Measurements from ENCODE around the gene LEF1.

Gene LEF1

DNA sequence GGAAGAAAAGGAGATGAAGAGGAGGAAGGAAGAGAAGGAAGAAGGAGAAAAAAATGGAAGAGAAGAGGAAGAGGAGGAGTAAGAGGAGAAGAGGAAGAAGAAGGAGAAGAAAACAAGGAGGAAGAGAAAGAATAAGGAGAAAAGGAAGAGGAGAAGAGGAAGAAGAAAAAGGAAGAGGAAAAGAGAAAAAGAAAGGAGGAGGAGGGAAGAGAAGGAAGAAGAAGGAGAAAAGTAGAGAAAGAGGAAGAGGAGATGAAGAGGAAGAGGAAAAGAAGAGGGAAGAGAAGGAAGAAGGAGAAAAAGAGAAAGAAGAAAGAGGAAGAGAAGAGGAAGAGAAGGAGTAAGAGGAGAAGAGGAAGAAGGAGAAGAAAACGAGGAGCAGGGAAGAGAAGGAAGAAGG, 11.8 kb upstream of the LEF1 start:
- no peak for ATAC-seq
- TF ChIP-seq TOX (CRISPR knock-in tag; IDR thresholded peaks at IDR 0.05; ENCODE audit: borderline replicate concordance) (no peak), ZNF70 (CRISPR knock-in tag; IDR thresholded peaks at IDR 0.05) (no peak), CSDC2 (CRISPR knock-in tag; IDR thresholded peaks at IDR 0.05) (no peak), ZFP30 (CRISPR knock-in tag; IDR thresholded peaks at IDR 0.05) (no peak), PPARA (CRISPR knock-in tag; IDR thresholded peaks at IDR 0.05; ENCODE audit: borderline replicate concordance) (no peak), RARB (CRISPR knock-in tag; IDR thresholded peaks at IDR 0.05) (no peak), SNAI2 (CRISPR knock-in tag; IDR thresholded peaks at IDR 0.05) (no peak), ZC3H10 (CRISPR knock-in tag; IDR thresholded peaks at IDR 0.05) (no peak), ESRRG (CRISPR knock-in tag; IDR thresholded peaks at IDR 0.05) (no peak), ZNF8 (CRISPR knock-in tag; IDR thresholded peaks at IDR 0.05) (no peak), TCF4 (CRISPR knock-in tag; IDR thresholded peaks at IDR 0.05; ENCODE audit: borderline replicate concordance) (no peak), ZNF565 (CRISPR knock-in tag; conservative IDR thresholded peaks at IDR 0.05; ENCODE audit: low read depth) (no peak)
- TF ChIP-seq, protein P1, sequence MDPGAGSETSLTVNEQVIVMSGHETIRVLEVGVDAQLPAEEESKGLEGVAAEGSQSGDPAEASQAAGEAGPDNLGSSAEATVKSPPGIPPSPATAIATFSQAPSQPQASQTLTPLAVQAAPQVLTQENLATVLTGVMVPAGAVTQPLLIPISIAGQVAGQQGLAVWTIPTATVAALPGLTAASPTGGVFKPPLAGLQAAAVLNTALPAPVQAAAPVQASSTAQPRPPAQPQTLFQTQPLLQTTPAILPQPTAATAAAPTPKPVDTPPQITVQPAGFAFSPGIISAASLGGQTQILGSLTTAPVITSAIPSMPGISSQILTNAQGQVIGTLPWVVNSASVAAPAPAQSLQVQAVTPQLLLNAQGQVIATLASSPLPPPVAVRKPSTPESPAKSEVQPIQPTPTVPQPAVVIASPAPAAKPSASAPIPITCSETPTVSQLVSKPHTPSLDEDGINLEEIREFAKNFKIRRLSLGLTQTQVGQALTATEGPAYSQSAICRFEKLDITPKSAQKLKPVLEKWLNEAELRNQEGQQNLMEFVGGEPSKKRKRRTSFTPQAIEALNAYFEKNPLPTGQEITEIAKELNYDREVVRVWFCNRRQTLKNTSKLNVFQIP (CRISPR knock-in tag; IDR thresholded peaks at IDR 0.05; ENCODE audit: borderline replicate concordance, low read depth): no peak
- TF ChIP-seq, protein P2, sequence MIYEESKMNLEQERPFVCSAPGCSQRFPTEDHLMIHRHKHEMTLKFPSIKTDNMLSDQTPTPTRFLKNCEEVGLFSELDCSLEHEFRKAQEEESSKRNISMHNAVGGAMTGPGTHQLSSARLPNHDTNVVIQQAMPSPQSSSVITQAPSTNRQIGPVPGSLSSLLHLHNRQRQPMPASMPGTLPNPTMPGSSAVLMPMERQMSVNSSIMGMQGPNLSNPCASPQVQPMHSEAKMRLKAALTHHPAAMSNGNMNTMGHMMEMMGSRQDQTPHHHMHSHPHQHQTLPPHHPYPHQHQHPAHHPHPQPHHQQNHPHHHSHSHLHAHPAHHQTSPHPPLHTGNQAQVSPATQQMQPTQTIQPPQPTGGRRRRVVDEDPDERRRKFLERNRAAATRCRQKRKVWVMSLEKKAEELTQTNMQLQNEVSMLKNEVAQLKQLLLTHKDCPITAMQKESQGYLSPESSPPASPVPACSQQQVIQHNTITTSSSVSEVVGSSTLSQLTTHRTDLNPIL (CRISPR knock-in tag; IDR thresholded peaks at IDR 0.05; ENCODE audit: low read depth): no peak
- TF ChIP-seq, protein P3, sequence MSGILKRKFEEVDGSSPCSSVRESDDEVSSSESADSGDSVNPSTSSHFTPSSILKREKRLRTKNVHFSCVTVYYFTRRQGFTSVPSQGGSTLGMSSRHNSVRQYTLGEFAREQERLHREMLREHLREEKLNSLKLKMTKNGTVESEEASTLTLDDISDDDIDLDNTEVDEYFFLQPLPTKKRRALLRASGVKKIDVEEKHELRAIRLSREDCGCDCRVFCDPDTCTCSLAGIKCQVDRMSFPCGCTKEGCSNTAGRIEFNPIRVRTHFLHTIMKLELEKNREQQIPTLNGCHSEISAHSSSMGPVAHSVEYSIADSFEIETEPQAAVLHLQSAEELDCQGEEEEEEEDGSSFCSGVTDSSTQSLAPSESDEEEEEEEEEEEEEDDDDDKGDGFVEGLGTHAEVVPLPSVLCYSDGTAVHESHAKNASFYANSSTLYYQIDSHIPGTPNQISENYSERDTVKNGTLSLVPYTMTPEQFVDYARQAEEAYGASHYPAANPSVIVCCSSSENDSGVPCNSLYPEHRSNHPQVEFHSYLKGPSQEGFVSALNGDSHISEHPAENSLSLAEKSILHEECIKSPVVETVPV (CRISPR knock-in tag; IDR thresholded peaks at IDR 0.05): no peak
- TF ChIP-seq, protein P4, sequence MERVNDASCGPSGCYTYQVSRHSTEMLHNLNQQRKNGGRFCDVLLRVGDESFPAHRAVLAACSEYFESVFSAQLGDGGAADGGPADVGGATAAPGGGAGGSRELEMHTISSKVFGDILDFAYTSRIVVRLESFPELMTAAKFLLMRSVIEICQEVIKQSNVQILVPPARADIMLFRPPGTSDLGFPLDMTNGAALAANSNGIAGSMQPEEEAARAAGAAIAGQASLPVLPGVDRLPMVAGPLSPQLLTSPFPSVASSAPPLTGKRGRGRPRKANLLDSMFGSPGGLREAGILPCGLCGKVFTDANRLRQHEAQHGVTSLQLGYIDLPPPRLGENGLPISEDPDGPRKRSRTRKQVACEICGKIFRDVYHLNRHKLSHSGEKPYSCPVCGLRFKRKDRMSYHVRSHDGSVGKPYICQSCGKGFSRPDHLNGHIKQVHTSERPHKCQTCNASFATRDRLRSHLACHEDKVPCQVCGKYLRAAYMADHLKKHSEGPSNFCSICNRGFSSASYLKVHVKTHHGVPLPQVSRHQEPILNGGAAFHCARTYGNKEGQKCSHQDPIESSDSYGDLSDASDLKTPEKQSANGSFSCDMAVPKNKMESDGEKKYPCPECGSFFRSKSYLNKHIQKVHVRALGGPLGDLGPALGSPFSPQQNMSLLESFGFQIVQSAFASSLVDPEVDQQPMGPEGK (CRISPR knock-in tag; IDR thresholded peaks at IDR 0.05; ENCODE audit: borderline replicate concordance): no peak

DNA sequence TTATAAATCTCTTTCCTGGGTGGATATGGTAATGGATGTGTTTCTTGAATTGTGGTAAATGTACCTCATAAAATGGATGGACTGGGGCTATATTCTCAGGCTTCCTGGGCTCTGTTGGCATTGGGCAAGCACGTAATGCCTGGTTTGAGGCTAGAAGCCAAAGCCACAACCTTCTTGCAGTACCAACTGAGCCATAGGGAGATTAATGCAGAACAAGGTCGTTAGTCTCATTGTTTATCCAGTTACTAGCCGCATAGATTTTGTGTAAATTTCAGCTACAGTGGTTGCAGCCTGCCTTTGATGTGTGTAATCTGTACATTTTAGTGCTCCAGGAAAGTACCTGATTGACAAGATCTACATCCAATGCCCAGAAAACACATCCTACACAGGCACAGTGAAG, 7.2 kb upstream of the LEF1 start:
- no peak for ATAC-seq
- TF ChIP-seq ZC3H10 (CRISPR knock-in tag; IDR thresholded peaks at IDR 0.05) (no peak), ZFP30 (CRISPR knock-in tag; IDR thresholded peaks at IDR 0.05) (no peak), ZNF8 (CRISPR knock-in tag; IDR thresholded peaks at IDR 0.05) (no peak), GLIS3 (CRISPR knock-in tag; IDR thresholded peaks at IDR 0.05) (no peak), SNAI2 (CRISPR knock-in tag; IDR thresholded peaks at IDR 0.05) (no peak), TCF4 (CRISPR knock-in tag; IDR thresholded peaks at IDR 0.05; ENCODE audit: borderline replicate concordance) (no peak), ZNF70 (CRISPR knock-in tag; IDR thresholded peaks at IDR 0.05) (no peak), RARB (CRISPR knock-in tag; IDR thresholded peaks at IDR 0.05) (no peak), OSR1 (CRISPR knock-in tag; IDR thresholded peaks at IDR 0.05) (no peak), PPARA (CRISPR knock-in tag; IDR thresholded peaks at IDR 0.05; ENCODE audit: borderline replicate concordance) (no peak), ZFP3 (CRISPR knock-in tag; IDR thresholded peaks at IDR 0.05) (no peak), CSDC2 (CRISPR knock-in tag; IDR thresholded peaks at IDR 0.05) (no peak), TOX (CRISPR knock-in tag; IDR thresholded peaks at IDR 0.05; ENCODE audit: borderline replicate concordance) (no peak), ESRRG (CRISPR knock-in tag; IDR thresholded peaks at IDR 0.05) (no peak), ISL1 (CRISPR knock-in tag; IDR thresholded peaks at IDR 0.05) (no peak)
- TF ChIP-seq, protein P1 (CRISPR knock-in tag; IDR thresholded peaks at IDR 0.05; ENCODE audit: borderline replicate concordance, low read depth): no peak
- TF ChIP-seq, protein P4 (CRISPR knock-in tag; IDR thresholded peaks at IDR 0.05; ENCODE audit: borderline replicate concordance): no peak
- TF ChIP-seq, protein P3 (CRISPR knock-in tag; IDR thresholded peaks at IDR 0.05): no peak
- TF ChIP-seq, protein P5, sequence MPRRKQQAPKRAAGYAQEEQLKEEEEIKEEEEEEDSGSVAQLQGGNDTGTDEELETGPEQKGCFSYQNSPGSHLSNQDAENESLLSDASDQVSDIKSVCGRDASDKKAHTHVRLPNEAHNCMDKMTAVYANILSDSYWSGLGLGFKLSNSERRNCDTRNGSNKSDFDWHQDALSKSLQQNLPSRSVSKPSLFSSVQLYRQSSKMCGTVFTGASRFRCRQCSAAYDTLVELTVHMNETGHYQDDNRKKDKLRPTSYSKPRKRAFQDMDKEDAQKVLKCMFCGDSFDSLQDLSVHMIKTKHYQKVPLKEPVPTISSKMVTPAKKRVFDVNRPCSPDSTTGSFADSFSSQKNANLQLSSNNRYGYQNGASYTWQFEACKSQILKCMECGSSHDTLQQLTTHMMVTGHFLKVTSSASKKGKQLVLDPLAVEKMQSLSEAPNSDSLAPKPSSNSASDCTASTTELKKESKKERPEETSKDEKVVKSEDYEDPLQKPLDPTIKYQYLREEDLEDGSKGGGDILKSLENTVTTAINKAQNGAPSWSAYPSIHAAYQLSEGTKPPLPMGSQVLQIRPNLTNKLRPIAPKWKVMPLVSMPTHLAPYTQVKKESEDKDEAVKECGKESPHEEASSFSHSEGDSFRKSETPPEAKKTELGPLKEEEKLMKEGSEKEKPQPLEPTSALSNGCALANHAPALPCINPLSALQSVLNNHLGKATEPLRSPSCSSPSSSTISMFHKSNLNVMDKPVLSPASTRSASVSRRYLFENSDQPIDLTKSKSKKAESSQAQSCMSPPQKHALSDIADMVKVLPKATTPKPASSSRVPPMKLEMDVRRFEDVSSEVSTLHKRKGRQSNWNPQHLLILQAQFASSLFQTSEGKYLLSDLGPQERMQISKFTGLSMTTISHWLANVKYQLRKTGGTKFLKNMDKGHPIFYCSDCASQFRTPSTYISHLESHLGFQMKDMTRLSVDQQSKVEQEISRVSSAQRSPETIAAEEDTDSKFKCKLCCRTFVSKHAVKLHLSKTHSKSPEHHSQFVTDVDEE (CRISPR knock-in tag; IDR thresholded peaks at IDR 0.05): no peak

Measured in SK-N-SH treated with all-trans-retinoic acid at 6 μM for 48 hours (cell line).